ENCODE measurements around the gene GAN.

DNA sequence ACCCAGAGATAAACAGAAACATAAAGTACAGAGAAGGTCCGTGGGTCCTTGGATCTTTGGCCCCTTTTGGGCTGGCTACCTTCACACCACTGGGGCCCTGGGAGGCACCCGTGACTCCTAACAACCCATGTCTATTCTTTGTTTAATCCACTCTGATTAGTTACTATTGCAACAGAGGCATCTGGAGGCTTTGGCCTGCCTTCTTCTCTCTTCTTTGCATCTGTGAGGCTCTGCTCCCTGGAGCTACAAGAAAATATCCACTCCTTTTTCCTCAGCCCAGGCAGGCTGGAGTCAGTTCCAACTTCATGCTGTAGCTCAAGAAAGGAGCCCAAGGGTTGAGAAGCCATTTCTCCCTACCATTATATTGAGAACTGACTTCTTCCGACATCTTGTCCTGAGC lies 120.3 kb downstream of the GAN start:
- TF ChIP-seq, protein P1, sequence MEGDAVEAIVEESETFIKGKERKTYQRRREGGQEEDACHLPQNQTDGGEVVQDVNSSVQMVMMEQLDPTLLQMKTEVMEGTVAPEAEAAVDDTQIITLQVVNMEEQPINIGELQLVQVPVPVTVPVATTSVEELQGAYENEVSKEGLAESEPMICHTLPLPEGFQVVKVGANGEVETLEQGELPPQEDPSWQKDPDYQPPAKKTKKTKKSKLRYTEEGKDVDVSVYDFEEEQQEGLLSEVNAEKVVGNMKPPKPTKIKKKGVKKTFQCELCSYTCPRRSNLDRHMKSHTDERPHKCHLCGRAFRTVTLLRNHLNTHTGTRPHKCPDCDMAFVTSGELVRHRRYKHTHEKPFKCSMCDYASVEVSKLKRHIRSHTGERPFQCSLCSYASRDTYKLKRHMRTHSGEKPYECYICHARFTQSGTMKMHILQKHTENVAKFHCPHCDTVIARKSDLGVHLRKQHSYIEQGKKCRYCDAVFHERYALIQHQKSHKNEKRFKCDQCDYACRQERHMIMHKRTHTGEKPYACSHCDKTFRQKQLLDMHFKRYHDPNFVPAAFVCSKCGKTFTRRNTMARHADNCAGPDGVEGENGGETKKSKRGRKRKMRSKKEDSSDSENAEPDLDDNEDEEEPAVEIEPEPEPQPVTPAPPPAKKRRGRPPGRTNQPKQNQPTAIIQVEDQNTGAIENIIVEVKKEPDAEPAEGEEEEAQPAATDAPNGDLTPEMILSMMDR (IDR thresholded peaks at IDR 0.05), result no peak
- no peak for TF ChIP-seq POLR2A (IDR thresholded peaks at IDR 0.05)
